Adipocyte (in vitro differentiated cells): ENCODE measurements around the gene AJAP1.

Experiments used
- DNase-seq: peaks from one replicate; pipeline ENCODE4 v3.0.0-alpha.2; 2015; ENCODE audit warnings: low read depth
- H3K27me3 ChIP-seq: replicated peaks from 2 replicates; pipeline ENCODE4 v1.7.0; 2013; ENCODE audit warnings: mild to moderate bottlenecking, low read length, moderate library complexity; ENCODE audit not compliant: control insufficient read depth, insufficient read depth
- H3K36me3 ChIP-seq: 2 replicates; pipeline ENCODE4 v1.7.0; 2013; ENCODE audit warnings: low read length, mild to moderate bottlenecking, moderate library complexity; ENCODE audit not compliant: control insufficient read depth, insufficient read depth, severe bottlenecking
- H3K4me1 ChIP-seq: 2 replicates; pipeline ENCODE4 v1.7.0; 2013; ENCODE audit warnings: mild to moderate bottlenecking, low read length, moderate library complexity; ENCODE audit not compliant: control insufficient read depth, insufficient read depth
- H3K4me3 ChIP-seq: 2 replicates; pipeline ENCODE4 v1.7.0; 2013; ENCODE audit warnings: mild to moderate bottlenecking, low read length, moderate library complexity
- H3K9ac ChIP-seq: 2 replicates; pipeline ENCODE4 v1.7.0; 2013; ENCODE audit warnings: mild to moderate bottlenecking, low read length, moderate library complexity
- H3K9me3 ChIP-seq: 2 replicates; pipeline ENCODE4 v1.7.0; 2013; ENCODE audit warnings: mild to moderate bottlenecking, low read length, moderate library complexity; ENCODE audit not compliant: control insufficient read depth

Gene AJAP1

DNA sequence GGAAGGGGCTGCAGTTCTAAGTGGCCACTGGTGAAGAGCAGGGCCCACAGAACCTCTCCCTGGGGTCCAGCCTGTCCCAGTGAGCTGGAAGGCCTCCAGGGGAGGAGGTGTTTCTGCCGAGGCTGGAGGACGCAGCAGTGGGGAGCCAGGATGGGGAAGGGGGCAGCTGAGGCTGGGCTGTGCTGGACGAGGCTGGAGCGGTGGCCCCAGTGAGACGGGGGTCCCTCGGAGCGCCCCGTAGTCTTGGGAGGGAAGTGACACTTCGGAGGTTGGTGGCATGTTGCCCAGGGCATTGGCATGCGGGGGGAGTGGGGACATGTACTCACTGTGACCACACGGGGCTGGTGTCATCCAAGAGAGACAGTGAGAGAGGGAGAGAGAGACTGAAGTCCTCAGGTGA is 33.5 kb downstream of the AJAP1 start:
- no peak for DNase-seq
- no peak overlapping the region for H3K4me3 ChIP-seq
- H3K4me1 ChIP-seq, result no peaks in the 10 kb centered on the region
- H3K27me3 ChIP-seq, result no peaks in the 10 kb centered on the region
- no peak overlapping the region for H3K9ac ChIP-seq
- H3K36me3 ChIP-seq, result no peaks in the 10 kb centered on the region
- H3K9me3 ChIP-seq, result no peaks in the 10 kb centered on the region

- no peaks in the 10 kb centered on the region for H3K4me1 ChIP-seq
- H3K27me3 ChIP-seq, result no peaks in the 10 kb centered on the region
- H3K36me3 ChIP-seq, result no peaks in the 10 kb centered on the region
- no peak for DNase-seq
- no peak overlapping the region for H3K9ac ChIP-seq
- H3K4me3 ChIP-seq, result no peak overlapping the region
- no peaks in the 10 kb centered on the region for H3K9me3 ChIP-seq
Measured at GRCh38 chr1:4689271-4689935, 35.0 kb downstream of the AJAP1 start.

DNA sequence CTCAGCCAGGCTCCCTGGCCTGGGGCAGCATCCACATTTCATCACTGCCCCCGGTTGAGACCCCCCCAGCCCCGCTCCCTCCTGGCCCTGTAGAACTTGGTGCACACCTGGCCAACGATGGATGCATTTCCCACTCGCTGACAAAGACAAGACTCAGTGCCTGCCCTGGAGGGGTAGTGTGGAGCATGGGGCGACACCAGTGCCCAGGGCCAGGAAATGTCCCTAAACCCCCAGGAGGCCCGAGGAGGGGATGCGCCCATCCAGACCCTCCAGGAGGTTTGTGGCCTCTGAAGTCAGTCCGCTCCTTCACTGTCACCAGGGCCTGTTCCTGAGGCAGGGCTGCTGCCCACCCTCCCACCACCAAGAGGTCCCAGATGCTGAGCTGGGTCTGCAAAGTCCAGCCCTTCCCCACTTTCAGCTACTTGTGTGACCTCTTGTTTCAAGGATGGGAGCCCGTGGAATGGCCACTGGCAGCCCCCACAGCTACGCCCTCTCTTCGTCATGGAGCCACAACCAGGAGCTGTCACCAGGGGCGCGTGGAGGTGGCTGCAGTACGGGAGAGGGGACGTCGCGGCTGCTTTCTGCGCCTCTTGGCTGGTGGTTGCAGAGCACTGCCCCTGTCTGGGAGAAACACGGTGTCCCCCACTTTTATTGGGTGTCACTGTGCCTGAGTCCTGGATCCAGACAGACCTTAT is 35.7 kb downstream of the AJAP1 start:
- no peak for DNase-seq
- Histone ChIP-seq H3K27me3 (no peaks in the 10 kb centered on the region), H3K4me1 (no peaks in the 10 kb centered on the region), H3K4me3 (no peak overlapping the region), H3K9me3 (no peaks in the 10 kb centered on the region), H3K9ac (no peak overlapping the region), H3K36me3 (no peaks in the 10 kb centered on the region)

DNA sequence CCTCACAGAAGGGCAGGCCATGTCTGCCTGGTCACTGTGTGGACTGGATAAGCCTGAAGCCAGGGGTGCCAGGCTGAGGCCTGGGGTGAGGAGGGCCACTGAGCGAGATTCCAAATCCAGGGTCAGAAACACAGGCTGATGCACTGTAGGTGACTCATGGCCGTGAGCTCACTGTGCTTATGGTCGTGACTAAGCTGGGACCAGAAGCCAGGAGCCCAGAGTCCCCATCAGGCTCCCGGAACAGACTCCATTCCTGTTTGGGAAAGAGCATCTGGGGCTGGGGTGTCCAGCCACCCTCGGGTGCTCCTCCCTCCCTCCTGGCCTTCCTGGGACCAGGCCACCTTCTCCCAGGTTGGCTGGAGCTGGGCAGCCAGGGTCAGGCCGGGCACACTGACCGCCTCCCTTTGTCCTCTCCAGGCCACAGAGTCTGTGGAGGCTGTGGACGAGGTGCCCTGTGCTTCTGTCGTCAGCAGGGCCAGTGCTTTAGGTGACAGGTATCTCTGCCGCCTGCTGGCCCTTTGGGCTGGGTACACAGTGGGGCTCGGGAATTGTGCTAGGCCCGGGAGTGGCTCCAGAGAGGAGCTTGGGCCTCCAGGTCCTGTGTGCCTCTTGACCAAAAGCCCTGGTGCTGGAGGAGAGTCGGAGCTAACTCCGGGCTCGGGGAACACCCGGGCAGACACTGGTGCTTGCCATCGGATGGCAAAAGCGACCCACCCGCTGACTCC is 36.7 kb downstream of the AJAP1 start:
- Histone ChIP-seq H3K9me3 (no peaks in the 10 kb centered on the region), H3K27me3 (peaks cover 7% of the 10 kb centered on the region), H3K36me3 (no peaks in the 10 kb centered on the region), H3K4me1 (no peaks in the 10 kb centered on the region), H3K9ac (no peak overlapping the region), H3K4me3 (no peak overlapping the region)
- DNase-seq, result no peak

DNA sequence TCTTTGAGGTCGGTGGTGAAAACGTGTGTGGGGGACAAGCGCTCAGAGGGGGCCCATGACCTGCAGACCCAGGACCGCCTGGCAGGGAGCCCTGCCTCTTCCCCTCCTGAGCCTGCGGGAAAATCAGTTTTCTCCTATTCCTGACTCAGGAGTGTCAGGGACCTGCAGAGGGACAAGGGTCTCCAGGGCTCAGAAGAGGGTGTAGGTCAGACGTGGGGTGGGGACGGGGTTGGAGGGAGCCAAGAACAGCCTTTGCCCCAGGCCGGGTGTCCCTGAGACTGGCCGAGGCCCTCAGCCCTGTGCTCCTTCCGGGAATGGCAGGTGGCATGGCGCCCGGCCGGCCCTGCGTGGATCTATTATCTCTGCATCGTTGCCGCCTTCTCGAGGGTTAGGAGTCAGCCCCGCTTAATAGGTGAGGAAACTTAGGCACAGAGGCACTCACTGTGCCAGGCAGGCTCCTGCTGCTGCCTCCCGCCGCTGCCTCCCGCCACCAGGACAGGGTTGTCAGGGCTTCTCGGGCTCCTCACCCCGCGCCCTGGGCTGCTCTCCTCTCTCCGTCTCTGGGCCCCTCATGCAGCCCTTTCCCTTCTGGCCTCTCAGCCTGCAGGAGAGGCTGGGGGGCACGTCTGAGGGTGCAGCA is 37.5 kb downstream of the AJAP1 start:
- H3K36me3 ChIP-seq, result no peaks in the 10 kb centered on the region
- H3K27me3 ChIP-seq, result peaks cover 10% of the 10 kb centered on the region
- no peak overlapping the region for H3K9ac ChIP-seq
- no peak for DNase-seq
- no peaks in the 10 kb centered on the region for H3K9me3 ChIP-seq
- H3K4me1 ChIP-seq, result no peaks in the 10 kb centered on the region
- no peak overlapping the region for H3K4me3 ChIP-seq

DNA sequence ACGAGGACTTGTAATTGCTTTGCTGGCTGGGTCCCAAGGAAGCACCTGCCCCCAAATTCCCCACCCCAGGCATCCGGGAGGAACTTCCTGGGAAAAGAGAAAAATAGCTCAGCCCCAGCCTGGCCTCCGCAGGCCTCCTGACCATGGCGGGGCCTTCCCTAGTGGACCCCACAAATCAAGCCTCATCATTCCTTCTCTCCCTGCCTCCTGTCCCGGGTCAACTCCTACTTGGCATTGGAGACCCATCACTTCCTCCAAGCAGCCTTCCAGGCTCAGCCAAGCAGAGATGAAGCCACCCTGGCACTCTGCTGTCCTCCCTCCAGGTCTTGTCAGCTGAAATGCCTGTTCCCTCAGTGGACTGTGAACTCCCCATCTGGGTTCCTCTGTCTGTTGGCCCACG is 38.0 kb downstream of the AJAP1 start:
- Histone ChIP-seq H3K36me3 (no peaks in the 10 kb centered on the region), H3K4me1 (no peaks in the 10 kb centered on the region), H3K9ac (no peak overlapping the region), H3K4me3 (no peak overlapping the region), H3K27me3 (peaks cover 12% of the 10 kb centered on the region), H3K9me3 (no peaks in the 10 kb centered on the region)
- no peak for DNase-seq

DNA sequence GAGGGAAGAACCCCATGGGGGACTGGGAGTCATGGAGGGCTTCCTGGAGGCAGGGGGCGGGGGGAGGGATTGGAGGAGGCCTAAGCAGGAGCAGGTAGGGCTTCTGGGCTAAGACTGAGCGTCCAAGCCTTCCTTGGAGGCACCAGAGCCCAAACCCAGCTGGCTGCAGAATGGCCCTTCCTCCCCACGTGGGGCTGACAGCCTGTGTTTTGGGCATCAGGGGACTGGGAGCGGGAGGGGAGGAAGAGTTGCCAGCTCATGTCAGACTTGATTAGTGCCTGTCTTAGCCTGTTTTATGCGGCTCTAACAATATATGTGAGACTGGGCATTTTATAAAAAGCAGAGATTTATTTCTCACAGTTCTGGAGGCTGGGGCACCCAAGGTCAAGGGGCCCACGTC is 38.9 kb downstream of the AJAP1 start:
- Histone ChIP-seq H3K4me3 (no peak overlapping the region), H3K4me1 (no peaks in the 10 kb centered on the region), H3K36me3 (no peaks in the 10 kb centered on the region), H3K9ac (no peak overlapping the region), H3K9me3 (no peaks in the 10 kb centered on the region), H3K27me3 (peaks cover 12% of the 10 kb centered on the region)
- no peak for DNase-seq

DNA sequence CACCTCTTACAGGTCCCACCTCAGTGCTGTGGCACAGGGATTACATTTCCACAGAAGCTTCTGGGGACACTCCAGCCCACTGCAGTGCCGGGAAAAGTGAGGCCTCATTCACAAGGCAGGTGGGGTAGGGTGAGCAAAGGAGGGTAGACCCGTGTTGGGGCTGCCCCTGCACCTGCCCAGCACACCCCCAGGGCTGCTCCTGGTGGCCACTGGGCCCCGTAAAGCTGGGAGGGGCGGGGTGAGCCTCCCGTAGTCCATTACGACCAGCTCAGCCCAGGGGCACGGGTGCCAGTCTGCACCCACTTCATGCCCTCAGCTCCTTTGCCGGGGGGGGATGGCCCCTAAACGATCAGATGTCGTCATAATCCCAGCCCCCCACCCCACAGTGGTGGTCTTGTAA is 39.5 kb downstream of the AJAP1 start:
- H3K4me3 ChIP-seq, result no peak overlapping the region
- H3K27me3 ChIP-seq, result peaks cover 12% of the 10 kb centered on the region
- no peaks in the 10 kb centered on the region for H3K36me3 ChIP-seq
- no peak overlapping the region for H3K9ac ChIP-seq
- DNase-seq, result no peak
- H3K9me3 ChIP-seq, result no peaks in the 10 kb centered on the region
- H3K4me1 ChIP-seq, result no peaks in the 10 kb centered on the region

GRCh38 chr1:4694492-4694891 is 40.1 kb downstream of the AJAP1 start:
- Histone ChIP-seq H3K27me3 (peaks cover 12% of the 10 kb centered on the region), H3K4me3 (no peak overlapping the region), H3K9ac (no peak overlapping the region), H3K36me3 (no peaks in the 10 kb centered on the region), H3K4me1 (peaks cover 5% of the 10 kb centered on the region), H3K9me3 (no peaks in the 10 kb centered on the region)
- no peak for DNase-seq

DNA sequence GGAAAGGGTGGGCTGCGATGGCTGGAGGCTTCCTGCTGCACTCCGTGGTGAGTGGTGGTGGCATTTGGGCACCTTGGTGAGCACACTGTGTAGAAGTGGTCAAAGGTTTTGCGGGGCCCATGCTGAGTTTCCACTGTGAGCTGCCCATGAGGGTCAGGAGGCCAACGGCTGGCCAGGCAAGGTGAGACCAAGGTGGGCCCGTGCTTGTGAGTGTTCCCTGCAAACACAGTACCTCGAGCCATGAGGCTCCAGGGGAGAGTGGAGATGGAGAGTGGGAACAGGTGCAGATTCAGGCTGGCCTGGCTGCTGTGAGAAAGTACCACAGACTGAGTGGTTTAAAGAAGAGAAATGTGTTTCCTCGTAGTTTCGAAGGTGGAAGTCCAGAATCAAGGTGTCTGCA is 40.8 kb downstream of the AJAP1 start:
- Histone ChIP-seq H3K9me3 (no peaks in the 10 kb centered on the region), H3K4me3 (no peak overlapping the region), H3K36me3 (no peaks in the 10 kb centered on the region), H3K27me3 (peaks cover 12% of the 10 kb centered on the region), H3K4me1 (peaks cover 13% of the 10 kb centered on the region), H3K9ac (no peak overlapping the region)
- DNase-seq, result no peak

DNA sequence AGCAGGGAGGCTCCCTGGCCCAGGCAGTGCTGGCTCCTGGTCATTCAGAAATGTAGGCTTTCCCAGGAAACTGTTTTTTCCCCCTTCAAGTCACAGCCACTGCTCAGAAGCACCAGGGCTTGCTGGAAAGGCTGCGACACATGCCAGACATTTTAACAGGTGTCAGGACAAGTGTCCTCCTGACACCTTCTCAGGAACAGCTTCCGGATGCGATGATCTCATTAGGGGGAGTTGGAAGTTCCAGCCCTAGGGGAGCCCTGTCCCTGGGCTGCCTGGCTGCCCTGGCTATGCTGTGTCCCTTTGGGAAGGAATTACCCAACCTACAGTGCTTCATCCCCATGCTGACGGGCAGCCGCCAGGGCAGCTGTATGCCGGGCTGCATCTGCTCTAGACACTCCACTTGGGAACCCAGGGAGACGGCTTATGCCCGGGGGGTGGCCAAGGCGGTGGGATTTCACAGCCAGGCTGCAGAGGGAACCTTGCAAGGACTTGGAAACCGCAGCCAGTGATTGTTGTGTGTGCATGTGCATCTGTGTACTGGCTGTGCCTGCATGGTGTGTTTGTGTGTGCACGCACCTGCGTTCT is 41.8 kb downstream of the AJAP1 start:
- DNase-seq, result no peak
- H3K9ac ChIP-seq, result no peak overlapping the region
- H3K27me3 ChIP-seq, result peaks cover 12% of the 10 kb centered on the region
- H3K4me1 ChIP-seq, result peaks cover 14% of the 10 kb centered on the region
- H3K9me3 ChIP-seq, result no peaks in the 10 kb centered on the region
- no peak overlapping the region for H3K4me3 ChIP-seq
- no peaks in the 10 kb centered on the region for H3K36me3 ChIP-seq
